ENCODE measurements around the gene MAGEB1. TPM values are rescaled to one million over a fixed set of nuclear protein-coding genes. Genes with fewer than 3 reads are reported as not detected.

Gene MAGEB1
- total and polyA plus RNA-seq, 2 of the 13 experiments (the other 11 are each of a cell fraction or from before 2014, with no cell fraction given): not detected

DNA sequence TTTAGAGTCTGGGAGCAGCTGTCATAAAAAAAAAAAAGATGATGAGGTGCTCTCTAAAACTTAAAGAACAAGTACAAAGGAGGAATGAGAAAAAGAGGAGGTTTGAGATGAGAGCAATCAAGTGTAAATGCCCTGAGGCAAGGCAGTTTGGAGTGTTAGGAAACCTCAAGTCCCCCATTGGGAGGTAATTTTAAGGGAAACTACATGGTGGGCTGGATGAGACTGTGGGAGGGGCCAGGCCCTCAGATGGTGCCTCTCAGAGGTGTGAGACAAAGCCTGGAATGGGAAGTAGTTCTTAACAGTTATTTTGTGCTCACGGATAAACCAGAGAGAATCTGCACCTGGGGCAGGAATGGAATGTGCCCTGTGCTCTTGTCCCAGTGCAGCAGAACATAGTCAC lies 18.4 kb upstream of the MAGEB1 start (continued):
- no peak for TF ChIP-seq ZNF619 (CRISPR knock-in tag; IDR thresholded peaks at IDR 0.05)
- TF ChIP-seq BHLHE40 (IDR thresholded peaks at IDR 0.05; ENCODE audit: low read length): no peak
- TF ChIP-seq FOXJ3 (CRISPR knock-in tag; IDR thresholded peaks at IDR 0.05; ENCODE audit: borderline replicate concordance): no peak
- no peak for TF ChIP-seq NFKBIZ (CRISPR knock-in tag; IDR thresholded peaks at IDR 0.05)
- TF ChIP-seq, protein P1, sequence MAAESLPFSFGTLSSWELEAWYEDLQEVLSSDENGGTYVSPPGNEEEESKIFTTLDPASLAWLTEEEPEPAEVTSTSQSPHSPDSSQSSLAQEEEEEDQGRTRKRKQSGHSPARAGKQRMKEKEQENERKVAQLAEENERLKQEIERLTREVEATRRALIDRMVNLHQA (CRISPR knock-in tag; IDR thresholded peaks at IDR 0.05): no peak

DNA sequence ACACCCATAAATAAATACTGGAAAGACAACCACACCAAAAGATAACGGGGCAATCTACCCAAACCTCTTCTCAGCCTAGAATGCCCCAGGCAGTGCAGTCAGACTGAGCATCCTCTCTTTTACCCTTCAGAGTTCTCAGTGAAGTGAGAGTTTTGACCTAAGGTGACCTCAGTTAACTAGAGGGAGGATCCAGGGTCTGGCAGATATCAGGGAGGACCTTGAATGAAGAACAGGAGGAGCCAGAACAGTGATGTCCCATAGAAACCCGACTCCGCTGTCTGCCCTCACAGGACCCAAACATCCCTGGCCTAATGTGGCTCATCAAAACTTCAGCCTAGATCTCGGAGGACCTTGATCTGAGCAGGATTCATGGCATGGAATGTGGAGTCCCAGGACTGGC lies 16.6 kb upstream of the MAGEB1 start, which contains the start of gene MAGEB3:
Gene MAGEB3 (plus strand): TSS at position 263 of the 400 bp plus-strand sequence. CDS start 5,268 bp downstream, outside the sequence.
- no peaks in the 10 kb centered on the region for H3K79me2 ChIP-seq (ENCODE audit: insufficient read depth, low read length)
- no peak within 1 kb of the TSS for H3K4me2 ChIP-seq (ENCODE audit: low read depth, low read length)
- H2AFZ ChIP-seq (ENCODE audit: low read length): no peak within 1 kb of the TSS
- H4K20me1 ChIP-seq (ENCODE audit: insufficient read depth, low read length): no peaks in the 10 kb centered on the region
- no peaks in the 10 kb centered on the region for H3K27me3 ChIP-seq (ENCODE audit: control insufficient read depth in 1 of 2, insufficient read depth in 2 of 2, low read length in 2 of 2)
- in situ Hi-C loops (cut with HindIII; ENCODE audit: extremely low pct_ligation_motif_present, low pct_unique_long_range_greater_than_20kb) (no loop called here), intact Hi-C loops (cut with micrococcal nuclease; ENCODE audit: unreplicated experiment) (no loop called here)
- WGBS (ENCODE audit: low lambda C conversion rate): 0% methylated on average over 1 of the region's 4 CpGs
- ChIA-PET POLR2A (no interaction called here), CTCF (ENCODE audit: low intra/inter-chr PET ratio, low total read pairs) (no interaction called here)
- no TSS peak for BruUV-seq (replicated peaks)
- TF ChIP-seq, protein P2, sequence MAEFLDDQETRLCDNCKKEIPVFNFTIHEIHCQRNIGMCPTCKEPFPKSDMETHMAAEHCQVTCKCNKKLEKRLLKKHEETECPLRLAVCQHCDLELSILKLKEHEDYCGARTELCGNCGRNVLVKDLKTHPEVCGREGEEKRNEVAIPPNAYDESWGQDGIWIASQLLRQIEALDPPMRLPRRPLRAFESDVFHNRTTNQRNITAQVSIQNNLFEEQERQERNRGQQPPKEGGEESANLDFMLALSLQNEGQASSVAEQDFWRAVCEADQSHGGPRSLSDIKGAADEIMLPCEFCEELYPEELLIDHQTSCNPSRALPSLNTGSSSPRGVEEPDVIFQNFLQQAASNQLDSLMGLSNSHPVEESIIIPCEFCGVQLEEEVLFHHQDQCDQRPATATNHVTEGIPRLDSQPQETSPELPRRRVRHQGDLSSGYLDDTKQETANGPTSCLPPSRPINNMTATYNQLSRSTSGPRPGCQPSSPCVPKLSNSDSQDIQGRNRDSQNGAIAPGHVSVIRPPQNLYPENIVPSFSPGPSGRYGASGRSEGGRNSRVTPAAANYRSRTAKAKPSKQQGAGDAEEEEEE (CRISPR knock-in tag; IDR thresholded peaks at IDR 0.05; ENCODE audit: borderline replicate concordance): no peak
- H3K27ac ChIP-seq (ENCODE audit: extremely low read length, insufficient read depth, low read length): no peak within 1 kb of the TSS
- H3K4me1 ChIP-seq (ENCODE audit: insufficient read depth, low read length): no peaks in the 10 kb centered on the region
- no peak within 1 kb of the TSS for H3K9ac ChIP-seq (ENCODE audit: insufficient read depth, low read depth, low read length)
- no peaks in the 10 kb centered on the region for H3K9me3 ChIP-seq (ENCODE audit: low read length)
- FAIRE-seq: no peak
- no peak within 1 kb of the TSS for H3K4me3 ChIP-seq (replicated peaks in 1 of 3; ENCODE audit: insufficient read depth in 1 of 3, low read depth in 2 of 3, low read length in 3 of 3)
- no peak for DNase-seq (ENCODE audit: low spot score)
- H3K36me3 ChIP-seq (replicated peaks in 1 of 2; ENCODE audit: control insufficient read depth in 1 of 2, insufficient read depth in 2 of 2, low read length in 2 of 2): no peaks in the 10 kb centered on the region
- ATAC-seq: no peak
